Smooth muscle cell (in vitro differentiated cells): ENCODE results near the gene SIRPA. TPM values are rescaled to one million over a fixed set of nuclear protein-coding genes. Genes with fewer than 3 reads are reported as not detected.

Source experiments
- DNase-seq: peaks from one replicate; lab custom pipeline; 2025; ENCODE audit not compliant: unreplicated experiment; lab: John Stamatoyannopoulos, UW
- H2AFZ ChIP-seq: fragments of 200-600 bp; sonication (generic); 2 replicates; pipeline ENCODE4 v1.6.0; 2016; ENCODE audit warnings: antibody characterized with exemption, low read depth, mild to moderate bottlenecking
- H3F3A ChIP-seq: fragments of 200-600 bp; sonication (generic); 2 replicates; pipeline ENCODE4 v1.6.0; 2017; ENCODE audit warnings: antibody characterized with exemption, low read depth
- H3K27ac ChIP-seq: fragments of 200-600 bp; sonication (generic); 2 replicates; pipeline ENCODE4 v1.5.1; 2016; ENCODE audit warnings: low read depth, mild to moderate bottlenecking
- H3K27me3 ChIP-seq: fragments of 200-600 bp; sonication (generic); 2 replicates; pipeline ENCODE4 v1.6.1; 2016; ENCODE audit warnings: low read depth, mild to moderate bottlenecking
- H3K36me3 ChIP-seq: fragments of 200-600 bp; sonication (generic); 2 replicates; pipeline ENCODE4 v1.5.1; 2016; ENCODE audit warnings: low read depth
- H3K4me1 ChIP-seq: fragments of 200-600 bp; sonication (generic); 2 replicates; pipeline ENCODE4 v1.5.1; 2016; ENCODE audit warnings: low read depth
- H3K4me2 ChIP-seq: fragments of 200-600 bp; sonication (generic); 2 replicates; pipeline ENCODE4 v1.6.0; 2016; ENCODE audit warnings: mild to moderate bottlenecking
- H3K4me3 ChIP-seq: fragments of 200-600 bp; sonication (generic); 2 replicates; pipeline ENCODE4 v1.5.1; 2016; ENCODE audit warnings: mild to moderate bottlenecking
- H3K79me2 ChIP-seq: fragments of 200-600 bp; sonication (generic); 2 replicates; pipeline ENCODE4 v1.6.0; 2016; ENCODE audit warnings: low read depth, mild to moderate bottlenecking
- H3K9ac ChIP-seq: fragments of 200-600 bp; sonication (generic); 2 replicates; pipeline ENCODE4 v1.6.0; 2016; ENCODE audit warnings: low read depth
- H3K9me3 ChIP-seq: fragments of 200-600 bp; sonication (generic); replicated peaks from 2 replicates; pipeline ENCODE4 v1.5.1; 2016; ENCODE audit warnings: low read depth
- H4K20me1 ChIP-seq: fragments of 200-600 bp; sonication (generic); 2 replicates; pipeline ENCODE4 v1.6.0; 2016; ENCODE audit warnings: low read depth
- CTCF ChIP-seq: fragments of 200-600 bp; sonication (generic); IDR thresholded peaks from 2 replicates; pipeline ENCODE4 v1.5.1; 2017; ENCODE audit warnings: borderline replicate concordance, mild to moderate bottlenecking, antibody characterized with exemption; ENCODE audit not compliant: insufficient read depth, poor library complexity, severe bottlenecking
- WGBS: methylation state at CpG from one replicate; pipeline ENCODE4 v1.1.7; 2016; ENCODE audit warnings: low lambda C conversion rate; 5-methylcytosine and 5-hydroxymethylcytosine counted together
- polyA plus RNA-seq: library from polyadenylated mRNA; unstranded; fragments of >200 nt; fragmentation: Nextera tagmentation; extraction: Ambion mirVana; gene quantifications from 2 replicates; pipeline ENCODE4 v1.2.1, GENCODE V29; 2016
- total RNA-seq: library from RNA; depleted of rRNA; stranded (reverse); fragments of >200 nt; gene quantifications from 2 replicates; pipeline ENCODE4 v1.2.3, GENCODE V29; 2014

The SIRPA gene
- total and polyA plus RNA-seq, 2 experiments from 2014 or later = 8.3 to 14.5 TPM

GRCh38 chr20:1922786-1923185 is 27.6 kb downstream of the SIRPA start:
- no peak for TF ChIP-seq CTCF
- no peaks in the 10 kb centered on the region for H3K9me3 ChIP-seq

GRCh38 chr20:1924910-1925861 is 30.0 kb downstream of the SIRPA start:
- no peaks in the 10 kb centered on the region for H3K36me3 ChIP-seq
- no peak overlapping the region for H3K9ac ChIP-seq
- no peaks in the 10 kb centered on the region for H3K9me3 ChIP-seq
- H3K4me2 ChIP-seq = no peak overlapping the region
- no peak for DNase-seq
- no peaks in the 10 kb centered on the region for H3K27me3 ChIP-seq
- no peaks in the 10 kb centered on the region for H3K79me2 ChIP-seq
- no peak overlapping the region for H3K27ac ChIP-seq
- peaks cover 4% of the 10 kb centered on the region for H4K20me1 ChIP-seq
- TF ChIP-seq CTCF = no peak
- H2AFZ ChIP-seq = no peak overlapping the region
- no peak overlapping the region for H3K4me3 ChIP-seq
- no peaks in the 10 kb centered on the region for H3F3A ChIP-seq
- 94% methylated on average over 13 of the region's 13 CpGs for WGBS
- no peaks in the 10 kb centered on the region for H3K4me1 ChIP-seq

More at GRCh38 chr20:1922786-1923185, 27.6 kb downstream of the SIRPA start:
- Histone ChIP-seq H3K79me2 (no peaks in the 10 kb centered on the region), H3K36me3 (no peaks in the 10 kb centered on the region), H2AFZ (no peak overlapping the region), H3K9ac (no peak overlapping the region), H3F3A (no peaks in the 10 kb centered on the region), H4K20me1 (peaks cover 4% of the 10 kb centered on the region), H3K27ac (no peak overlapping the region), H3K27me3 (no peaks in the 10 kb centered on the region), H3K4me1 (no peaks in the 10 kb centered on the region), H3K4me2 (no peak overlapping the region), H3K4me3 (no peak overlapping the region)
- DNase-seq = no peak

GRCh38 chr20:1926237-1926636 is 31.0 kb downstream of the SIRPA start:
- no peak overlapping the region for H2AFZ ChIP-seq
- no peaks in the 10 kb centered on the region for H4K20me1 ChIP-seq
- H3K27ac ChIP-seq = no peak overlapping the region
- 96% methylated on average over 5 of the region's 5 CpGs for WGBS
- H3K79me2 ChIP-seq = no peaks in the 10 kb centered on the region
- H3K27me3 ChIP-seq = no peaks in the 10 kb centered on the region
- TF ChIP-seq CTCF = no peak
- no peaks in the 10 kb centered on the region for H3K36me3 ChIP-seq
- no peaks in the 10 kb centered on the region for H3K9me3 ChIP-seq
- H3K4me2 ChIP-seq = no peak overlapping the region
- no peaks in the 10 kb centered on the region for H3F3A ChIP-seq
- no peaks in the 10 kb centered on the region for H3K4me1 ChIP-seq
- no peak overlapping the region for H3K9ac ChIP-seq
- H3K4me3 ChIP-seq = no peak overlapping the region
- DNase-seq = no peak
